Renal cortical epithelial cell (primary cell): ENCODE measurements around the gene SAMD1. TPM values are rescaled to one million over a fixed set of nuclear protein-coding genes. Genes with fewer than 3 reads are reported as not detected.

Source experiments
- DNase-seq: peaks from one replicate; pipeline ENCODE4 v3.0.0-alpha.2; 2011; ENCODE audit warnings: low read depth
- total RNA-seq: library from RNA; depleted of rRNA; stranded (reverse); fragments of >200 nt; gene quantifications from 2 replicates; pipeline ENCODE4 v1.2.3, GENCODE V29; 2014

Gene SAMD1
- total RNA-seq, 1 donor from 2014 or later: 35.0 TPM

- no peak for DNase-seq
Measured at GRCh38 chr19:14089662-14090508, 666 bp downstream of the SAMD1 start.

DNA sequence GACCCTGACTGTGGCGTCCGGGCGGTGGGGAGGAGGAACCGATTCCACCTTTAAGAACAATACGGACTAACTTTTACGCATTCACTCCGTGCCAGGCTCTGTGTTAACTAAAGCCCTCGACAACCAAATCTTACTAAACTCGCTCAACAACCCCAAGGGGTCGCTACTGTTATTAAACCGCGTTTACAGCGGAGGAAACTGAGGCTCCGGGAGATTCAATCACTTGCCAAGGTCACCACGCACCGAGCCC, 1.2 kb downstream of the SAMD1 start:
- DNase-seq: no peak

GRCh38 chr19:14088634-14089411, 1.7 kb downstream of the SAMD1 start:
- no peak for DNase-seq

DNA sequence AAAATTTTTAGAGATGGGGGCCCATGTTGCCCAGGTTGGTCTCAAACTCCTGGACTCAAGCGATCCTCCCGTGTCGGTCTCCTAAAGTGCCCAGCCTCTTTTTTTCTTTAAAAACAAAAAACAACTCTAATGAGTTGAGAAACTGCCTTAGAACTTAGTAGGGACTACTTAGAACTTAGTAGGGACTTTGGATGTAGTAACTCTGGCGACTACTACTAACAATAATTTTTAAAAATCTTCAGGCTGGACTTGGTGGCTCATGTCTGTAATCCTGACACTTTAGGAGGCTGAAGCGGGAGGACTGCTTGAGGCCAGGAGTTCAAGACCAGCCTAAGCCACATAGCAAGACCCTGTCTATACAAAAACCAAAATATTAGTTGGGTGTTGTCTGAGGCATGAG, 4.5 kb downstream of the SAMD1 start:
- DNase-seq: no peak

DNA sequence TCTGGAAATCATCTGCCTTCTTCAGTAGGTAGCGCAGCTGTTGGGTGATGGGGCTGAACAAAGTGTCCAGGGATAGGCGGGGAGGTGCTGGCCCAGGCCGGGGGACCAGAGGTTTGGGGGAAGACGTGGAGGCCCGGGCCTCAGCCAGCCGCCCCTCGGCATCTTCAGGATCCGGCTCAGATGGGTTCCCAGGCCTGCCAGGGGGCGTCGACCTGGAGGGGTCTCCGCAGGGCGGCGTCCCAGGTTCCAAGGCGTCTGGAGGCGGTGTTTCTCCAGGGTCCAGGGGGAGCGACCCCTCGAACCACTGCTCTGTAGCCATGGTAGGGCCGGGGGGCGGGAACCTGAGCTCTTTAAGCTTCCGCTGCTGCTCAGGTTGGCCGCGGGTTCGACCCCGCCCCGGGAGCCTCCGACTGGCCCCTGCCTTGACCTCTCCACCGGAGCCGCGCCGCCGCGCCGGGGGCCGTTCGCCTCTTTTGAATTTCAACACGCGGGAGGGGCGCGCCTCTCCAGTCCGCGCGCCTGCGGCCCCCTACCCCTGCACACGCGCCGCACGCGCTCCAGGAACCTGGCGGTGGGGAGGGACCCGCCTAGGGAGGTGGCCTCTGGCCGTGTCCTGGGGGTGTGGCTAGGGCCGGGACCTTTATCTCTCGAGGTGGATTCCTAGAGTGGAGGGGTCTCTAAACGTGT, 5.1 kb downstream of the SAMD1 start, which contains the start of gene C19orf67:
TSS of gene C19orf67 (minus strand) at position 475 of the 687 bp plus-strand sequence. CDS start at position 319, 156 bp downstream.
- DNase-seq: no peak

DNA sequence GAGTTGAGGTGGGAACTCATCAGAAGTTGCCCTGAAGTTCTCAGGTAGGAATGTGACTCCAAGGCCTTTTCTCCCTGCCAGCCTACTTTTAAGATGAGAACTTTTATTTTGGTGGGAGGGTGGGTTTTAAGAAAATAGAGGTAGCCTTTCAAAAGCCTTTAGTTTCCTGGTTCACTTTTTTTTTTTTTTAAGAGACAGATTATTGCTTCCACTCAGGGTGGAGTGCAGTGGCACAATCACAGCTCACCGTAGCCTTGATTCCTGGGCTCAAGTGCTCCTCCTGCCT, 7.9 kb downstream of the SAMD1 start:
- no peak for DNase-seq

- DNase-seq: no peak
Measured at GRCh38 chr19:14081797-14082674, 8.5 kb downstream of the SAMD1 start.

DNA sequence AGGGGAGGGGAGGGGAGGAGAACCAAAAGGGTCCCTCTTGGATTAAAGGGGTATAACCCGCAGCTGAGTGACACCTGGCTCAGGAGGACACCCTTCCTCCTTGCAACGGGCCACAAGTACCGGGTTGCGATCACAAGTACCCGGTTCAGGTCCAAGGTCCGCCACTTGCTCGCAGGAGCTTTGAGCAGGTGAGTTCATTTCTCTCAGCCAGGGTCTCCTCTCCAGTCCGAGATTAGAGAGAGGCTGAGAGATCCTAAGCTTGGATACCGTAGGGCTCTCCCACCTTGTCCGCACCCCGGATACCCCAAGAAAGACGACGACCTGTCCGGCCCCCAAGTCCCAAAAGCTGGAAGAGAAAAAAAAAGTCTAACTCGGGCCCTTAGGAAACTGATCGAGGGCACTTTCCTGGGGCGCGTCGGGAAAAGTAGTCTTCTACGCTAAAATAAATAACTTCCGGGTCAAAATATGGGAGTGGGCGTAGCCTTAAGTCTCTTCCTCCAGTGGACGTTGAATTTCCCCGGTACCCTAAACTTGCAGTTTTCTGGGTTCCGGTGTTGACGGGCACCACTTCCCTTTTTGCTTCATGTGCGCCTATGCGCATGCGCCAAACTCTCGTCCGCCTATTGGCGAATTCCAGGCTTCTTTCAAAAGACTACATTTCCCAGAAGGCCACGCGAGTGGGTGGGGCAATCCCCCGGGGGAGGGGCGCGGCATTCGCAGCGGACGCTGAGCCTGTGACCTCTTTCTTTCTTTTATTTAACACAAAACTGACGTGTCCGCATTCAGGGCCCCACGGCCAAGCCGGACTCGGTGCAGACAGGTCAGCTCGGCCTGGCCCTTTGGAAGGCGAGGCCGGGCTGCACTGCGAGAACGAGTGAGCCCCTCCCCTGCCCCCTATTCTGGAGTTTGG, 9.4 kb downstream of the SAMD1 start:
- peak; percentile 99 for DNase-seq

- no peak for DNase-seq
Measured at GRCh38 chr19:14078411-14078810, 12.1 kb downstream of the SAMD1 start.

GRCh38 chr19:14073925-14074838, 16.4 kb downstream of the SAMD1 start:
- DNase-seq: no peak

GRCh38 chr19:14073261-14073924, 17.2 kb downstream of the SAMD1 start:
- no peak for DNase-seq

DNA sequence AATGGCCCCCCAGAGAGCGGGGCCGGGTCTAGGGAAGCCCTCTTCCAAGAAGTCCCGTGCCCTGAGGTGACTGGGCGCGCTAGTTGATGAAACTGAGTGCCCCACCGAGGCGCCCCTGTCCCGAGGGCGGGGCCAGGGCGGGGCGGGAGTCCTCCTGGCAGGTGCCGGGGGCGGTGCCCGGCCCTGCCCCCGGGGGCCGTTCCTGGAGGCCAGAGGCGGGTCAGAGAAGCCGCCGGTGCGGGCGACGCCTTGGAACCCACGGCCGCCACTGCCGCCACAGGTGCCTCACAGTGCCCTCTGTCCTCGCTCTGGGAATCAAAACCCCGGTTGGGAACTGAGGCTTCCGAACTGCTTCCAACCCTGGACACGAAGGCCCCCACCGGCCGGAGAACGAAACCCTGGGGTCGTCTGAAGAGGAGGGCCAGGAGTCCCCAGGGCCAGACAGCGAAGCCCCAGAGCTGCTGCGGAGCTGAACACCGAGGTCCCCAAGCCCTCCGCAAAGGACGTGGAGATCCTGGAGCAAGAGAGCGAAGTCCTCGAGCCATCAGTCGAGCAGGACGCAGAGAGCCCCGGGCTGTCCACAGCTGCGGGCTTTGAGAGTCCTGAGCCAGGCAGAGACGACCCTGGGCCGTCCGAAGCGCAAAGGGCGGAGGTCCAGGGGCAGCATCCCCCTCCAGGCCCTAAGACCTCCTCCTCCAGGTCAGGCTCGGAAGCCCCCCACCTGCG, 17.9 kb downstream of the SAMD1 start, which contains the start of gene MISP3:
TSS of gene MISP3 (plus strand) at position 252 of the 726 bp plus-strand sequence. CDS start 524 bp downstream, outside the sequence.
- DNase-seq: no peak

DNA sequence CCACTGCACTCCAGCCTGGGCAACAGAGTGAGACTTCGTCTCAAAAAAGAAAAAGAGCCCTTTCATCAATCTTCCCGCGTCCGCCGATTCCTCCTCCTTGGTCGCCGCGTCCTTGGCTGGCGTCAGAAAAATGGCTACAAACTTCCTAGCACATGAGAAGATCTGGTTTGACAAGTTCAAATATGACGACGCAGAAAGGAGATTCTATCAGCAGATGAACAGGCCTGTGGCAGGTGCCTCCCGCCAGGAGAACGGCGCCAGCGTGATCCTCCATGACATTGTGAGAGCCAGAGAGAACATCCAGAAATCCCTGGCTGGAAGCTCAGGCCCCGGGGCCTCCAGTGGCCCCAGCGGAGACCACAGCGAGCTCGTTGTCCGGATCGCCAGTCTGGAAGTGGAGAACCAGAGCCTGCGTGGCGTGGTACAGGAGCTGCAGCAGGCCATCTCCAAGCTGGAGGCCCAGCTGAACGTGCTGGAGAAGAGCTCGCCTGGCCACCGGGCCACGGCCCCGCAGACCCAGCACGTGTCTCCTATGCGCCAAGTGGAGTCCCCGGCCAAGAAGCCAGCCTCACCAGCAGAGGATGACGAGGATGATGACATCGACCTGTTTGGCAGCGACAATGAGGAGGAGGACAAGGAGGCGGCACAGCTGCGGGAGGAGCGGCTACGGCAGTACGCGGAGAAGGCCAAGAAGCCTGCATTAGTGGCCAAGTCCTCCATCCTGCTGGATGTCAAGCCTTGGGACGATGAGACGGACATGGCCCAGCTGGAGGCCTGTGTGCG, 20.1 kb downstream of the SAMD1 start:
- no peak for DNase-seq

- DNase-seq: no peak
Measured at GRCh38 chr19:14066134-14066533, 24.4 kb downstream of the SAMD1 start.

DNA sequence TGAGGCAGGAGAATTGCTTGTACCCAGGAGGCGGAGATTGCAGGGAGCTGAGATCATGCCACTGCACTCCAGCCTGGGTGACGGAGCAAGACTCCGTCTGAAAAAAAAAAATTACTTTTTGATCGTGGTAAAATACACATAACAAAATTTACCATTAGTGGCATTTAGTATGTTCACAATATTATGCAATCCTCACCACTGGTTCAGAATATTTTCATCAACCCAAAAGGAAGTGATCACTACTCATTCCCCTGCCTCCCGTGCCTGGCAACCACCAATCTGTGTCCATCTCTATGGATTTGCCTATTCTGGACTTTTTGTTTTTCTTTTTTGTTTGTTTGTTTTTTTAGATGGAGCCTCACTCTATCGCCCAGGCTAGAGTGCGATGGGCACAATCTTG, 27.4 kb downstream of the SAMD1 start:
- no peak for DNase-seq

GRCh38 chr19:14062558-14062855, 28.0 kb downstream of the SAMD1 start:
- DNase-seq: no peak

GRCh38 chr19:14061751-14062557, 28.6 kb downstream of the SAMD1 start, which contains the start of gene PALM3:
TSS of gene PALM3 (minus strand) at chr19:14062076. CDS start at chr19:14061980, 96 bp downstream.
- peak; percentile 77 for DNase-seq
